Femur (tissue), 1 donor: ENCODE measurements around the gene NBAS.
A peak's percentile ranks its signal among the peaks of the same experiment; 100 is the strongest.

Experiments
- DNase-seq: peaks from one replicate; pipeline ENCODE4 v3.0.0-alpha.2; 2017

NBAS gene

GRCh38 chr2:15158532-15158931, 402.6 kb downstream of the NBAS start:
- DNase-seq: no peak

- DNase-seq: no peak
These were observed 403.0 kb downstream of the NBAS start for GRCh38 chr2:15158100-15158499.

- no peak for DNase-seq
These were observed 405.1 kb downstream of the NBAS start for GRCh38 chr2:15155959-15156574.

GRCh38 chr2:15154297-15154696, 406.8 kb downstream of the NBAS start:
- no peak for DNase-seq

GRCh38 chr2:15152382-15152781, 408.8 kb downstream of the NBAS start:
- no peak for DNase-seq

GRCh38 chr2:15149063-15149462, 412.1 kb downstream of the NBAS start:
- DNase-seq: no peak

- no peak for DNase-seq
These were observed 413.5 kb downstream of the NBAS start for GRCh38 chr2:15147591-15147990.

- DNase-seq: no peak
These were observed 414.2 kb downstream of the NBAS start for GRCh38 chr2:15146960-15147359.

GRCh38 chr2:15145919-15146318, 415.2 kb downstream of the NBAS start:
- no peak for DNase-seq

- DNase-seq: no peak
These were observed 415.9 kb downstream of the NBAS start for GRCh38 chr2:15145046-15145817.

GRCh38 chr2:15142069-15142689, 419.0 kb downstream of the NBAS start:
- peak; percentile 25 for DNase-seq

- no peak for DNase-seq
These were observed 419.9 kb downstream of the NBAS start for GRCh38 chr2:15141211-15141610.

GRCh38 chr2:15136639-15137038, 424.5 kb downstream of the NBAS start:
- no peak for DNase-seq

GRCh38 chr2:15134957-15135356, 426.2 kb downstream of the NBAS start:
- no peak for DNase-seq

GRCh38 chr2:15133461-15133860, 427.7 kb downstream of the NBAS start:
- DNase-seq: no peak

- DNase-seq: no peak
These were observed 432.3 kb downstream of the NBAS start for GRCh38 chr2:15128846-15129245.

GRCh38 chr2:15127876-15128275, 433.3 kb downstream of the NBAS start:
- no peak for DNase-seq

- no peak for DNase-seq
These were observed 433.8 kb downstream of the NBAS start for GRCh38 chr2:15127301-15127700.

- DNase-seq: no peak
These were observed 434.8 kb downstream of the NBAS start for GRCh38 chr2:15126373-15126772.

GRCh38 chr2:15122915-15123314, 438.2 kb downstream of the NBAS start:
- no peak for DNase-seq

GRCh38 chr2:15120631-15121030, 440.5 kb downstream of the NBAS start:
- DNase-seq: no peak

- no peak for DNase-seq
These were observed 441.4 kb downstream of the NBAS start for GRCh38 chr2:15119722-15120175.

GRCh38 chr2:15117409-15118050, 443.6 kb downstream of the NBAS start:
- DNase-seq: no peak
